DND-41 (cell line): ENCODE results near the gene CAMK4.
A peak's percentile ranks its signal among the peaks of the same experiment; 100 is the strongest.

Source experiments
- ATAC-seq: fragments of 200-7000 bp; cut with Tn5 transposase; 3 replicates; pipeline ENCODE4 v1.9.1; 2021; ENCODE audit warnings: low read depth; ENCODE audit not compliant: insufficient read depth
- DNase-seq: peaks from one replicate; pipeline ENCODE4 v3.0.0-alpha.2; 2020
- H2AFZ ChIP-seq: 2 replicates; pipeline ENCODE4 v1.6.0; 2012; ENCODE audit warnings: low read depth, low read length
- H3K27ac ChIP-seq: 2 replicates; pipeline ENCODE4 v1.5.1; 2012; ENCODE audit warnings: low read length, inconsistent platforms
- H3K27me3 ChIP-seq: fragments of 200-600 bp; sonication (generic); 2 replicates; pipeline ENCODE4 v1.6.0; 2012; ENCODE audit warnings: low read length, mild to moderate bottlenecking, inconsistent platforms; ENCODE audit not compliant: insufficient read depth, poor library complexity
- H3K36me3 ChIP-seq: 2 replicates; pipeline ENCODE4 v1.5.1; 2012; ENCODE audit warnings: low read length, inconsistent platforms; ENCODE audit not compliant: insufficient read depth
- H3K4me1 ChIP-seq: 2 replicates; pipeline ENCODE4 v1.5.1; 2012; ENCODE audit warnings: mild to moderate bottlenecking, low read length; ENCODE audit not compliant: insufficient read depth
- H3K4me2 ChIP-seq: 2 replicates; pipeline ENCODE4 v1.6.0; 2012; ENCODE audit warnings: mild to moderate bottlenecking, moderate library complexity, low read length, inconsistent platforms; ENCODE audit not compliant: insufficient read depth
- H3K4me3 ChIP-seq, 2 experiments: fragments of 200-600 bp in 1 of 2; shearing (Covaris generic) in 1 of 2; 2 replicates each; pipeline ENCODE4 v1.5.1; 2012 to 2016; ENCODE audit warnings: inconsistent platforms in 2 of 2, low read length in 2 of 2, mild to moderate bottlenecking in 2 of 2, low read depth in 1 of 2, moderate library complexity in 1 of 2
- H3K79me2 ChIP-seq: 2 replicates; pipeline ENCODE4 v1.6.0; 2012; ENCODE audit warnings: low read length, inconsistent platforms; ENCODE audit not compliant: insufficient read depth
- H3K9ac ChIP-seq: 2 replicates; pipeline ENCODE4 v1.6.0; 2012; ENCODE audit warnings: low read depth, mild to moderate bottlenecking, inconsistent platforms, low read length, moderate library complexity
- H3K9me3 ChIP-seq: 2 replicates; pipeline ENCODE4 v1.5.1; 2012; ENCODE audit warnings: low read length, moderate library complexity, mild to moderate bottlenecking, inconsistent platforms; ENCODE audit not compliant: insufficient read depth, severe bottlenecking
- H4K20me1 ChIP-seq: 2 replicates; pipeline ENCODE4 v1.6.0; 2012; ENCODE audit warnings: low read length; ENCODE audit not compliant: insufficient read depth
- CTCF ChIP-seq: IDR thresholded peaks from 2 replicates; pipeline ENCODE4 v1.5.1; 2012; ENCODE audit warnings: borderline replicate concordance, low read length, moderate library complexity, mild to moderate bottlenecking; ENCODE audit not compliant: poor library complexity, severe bottlenecking; ENCODE audit errors: extremely low read depth
- EZH2 ChIP-seq: IDR thresholded peaks from 3 replicates; pipeline ENCODE4 v1.6.1; 2012; ENCODE audit warnings: borderline replicate concordance, low read depth, mild to moderate bottlenecking, moderate library complexity, low read length, inconsistent platforms; ENCODE audit not compliant: severe bottlenecking

CAMK4 gene

GRCh38 chr5:111228520-111229220, 4.5 kb downstream of the CAMK4 start:
- Histone ChIP-seq H4K20me1 (no peaks in the 10 kb centered on the region), H3K9me3 (no peaks in the 10 kb centered on the region), H3K9ac (peak overlapping the region; percentile 49), H3K79me2 (peaks cover 41% of the 10 kb centered on the region), H3K27me3 (no peaks in the 10 kb centered on the region), H3K4me3 (peak overlapping the region in 1 of 2 experiments; percentile 29; a peak in 2 of 4 replicates), H3K4me2 (peak overlapping the region; percentile 91), H3K27ac (peak overlapping the region; percentile 80), H3K36me3 (no peaks in the 10 kb centered on the region; the same call in 1 of the 2 replicates), H2AFZ (peak overlapping the region; percentile 20; the same call in 1 of the 2 replicates), H3K4me1 (peaks cover 94% of the 10 kb centered on the region)
- TF ChIP-seq CTCF (no peak), EZH2 (no peak)
- no peak for DNase-seq
- no peak for ATAC-seq

GRCh38 chr5:111229221-111229835, 5.1 kb downstream of the CAMK4 start:
- H3K36me3 ChIP-seq = no peaks in the 10 kb centered on the region; the same call in 1 of the 2 replicates
- H3K27me3 ChIP-seq = no peaks in the 10 kb centered on the region
- peaks cover 98% of the 10 kb centered on the region for H3K4me1 ChIP-seq
- H3K9me3 ChIP-seq = no peaks in the 10 kb centered on the region
- TF ChIP-seq EZH2 (no peak), CTCF (no peak)
- no peaks in the 10 kb centered on the region for H4K20me1 ChIP-seq
- ATAC-seq (no peak), DNase-seq (no peak)
- H3K79me2 ChIP-seq = peaks cover 41% of the 10 kb centered on the region
- H3K4me3 ChIP-seq = peak overlapping the region in 1 of 2 experiments; percentile 29; a peak in 2 of 4 replicates
- H3K27ac ChIP-seq = peak overlapping the region; percentile 80
- peak overlapping the region; percentile 20; the same call in 1 of the 2 replicates for H2AFZ ChIP-seq
- peak overlapping the region; percentile 49 for H3K9ac ChIP-seq
- H3K4me2 ChIP-seq = peak overlapping the region; percentile 91

GRCh38 chr5:111229871-111230810, 6.0 kb downstream of the CAMK4 start:
- peak overlapping the region; percentile 49 for H3K9ac ChIP-seq
- TF ChIP-seq EZH2 = no peak
- TF ChIP-seq CTCF = no peak
- peak overlapping the region; percentile 91 for H3K4me2 ChIP-seq
- ATAC-seq (peak; percentile 81), DNase-seq (no peak)
- peaks cover 43% of the 10 kb centered on the region for H3K79me2 ChIP-seq
- no peaks in the 10 kb centered on the region for H3K36me3 ChIP-seq
- H3K9me3 ChIP-seq = no peaks in the 10 kb centered on the region
- peak overlapping the region in 1 of 2 experiments; percentile 29; a peak in 2 of 4 replicates for H3K4me3 ChIP-seq
- peak overlapping the region; percentile 80 for H3K27ac ChIP-seq
- peaks cover 98% of the 10 kb centered on the region for H3K4me1 ChIP-seq
- no peak overlapping the region for H2AFZ ChIP-seq
- no peaks in the 10 kb centered on the region for H3K27me3 ChIP-seq
- H4K20me1 ChIP-seq = no peaks in the 10 kb centered on the region
